Panc1 (cell line): ENCODE results near the gene EPHA7. TPM values are rescaled to one million over a fixed set of nuclear protein-coding genes. Genes with fewer than 3 reads are reported as not detected.

ENCODE experiments used
- ATAC-seq: fragments of 200-7000 bp; cut with Tn5 transposase; 2 replicates; pipeline ENCODE4 v1.9.1; 2020; ENCODE audit warnings: mild to moderate bottlenecking, moderate library complexity
- BruUV-seq: library from RNA; stranded (reverse); fragments of 400-500 nt; replicated peaks from 2 replicates; lab custom pipeline; 2021; lab: Mats Ljungman, UMichigan
- CTCF ChIA-PET: fragments of 300-600 bp; sonication (Branson Sonifier 250); formaldehyde crosslinking; loops from one replicate; lab custom pipeline; 2022; ENCODE audit warnings: antibody characterized with exemption; lab: Charles Lee
- POLR2A ChIA-PET: fragments of 300-600 bp; sonication (Branson Sonifier 250); formaldehyde crosslinking; loops from one replicate; lab custom pipeline; 2022; ENCODE audit warnings: antibody characterized with exemption; lab: Charles Lee
- DNase-seq: peaks from one replicate; pipeline ENCODE4 v3.0.0-alpha.2; 2010; ENCODE audit warnings: low read depth, low spot score
- H3K27ac ChIP-seq: 2 replicates; pipeline ENCODE4 v1.5.1; 2011; ENCODE audit warnings: mild to moderate bottlenecking, low read length, inconsistent platforms
- H3K27me3 ChIP-seq: fragments of 200-500 bp; sonication (Bioruptor generic); 2 replicates; pipeline ENCODE4 v1.6.0; 2014; ENCODE audit warnings: low read length, inconsistent platforms; ENCODE audit not compliant: control insufficient read depth, insufficient read depth
- H3K36me3 ChIP-seq: fragments of 200-500 bp; sonication (Bioruptor generic); 2 replicates; pipeline ENCODE4 v1.5.1; 2014; ENCODE audit warnings: inconsistent platforms, mild to moderate bottlenecking, low read length, moderate library complexity; ENCODE audit not compliant: control insufficient read depth, insufficient read depth
- H3K4me1 ChIP-seq: 2 replicates; pipeline ENCODE4 v1.5.1; 2011; ENCODE audit warnings: inconsistent platforms, mild to moderate bottlenecking, low read length, moderate library complexity; ENCODE audit not compliant: control insufficient read depth, insufficient read depth
- H3K4me3 ChIP-seq, 2 experiments: 2 replicates each; pipeline ENCODE4 v1.5.1; 2011 to 2012; ENCODE audit warnings: low read depth in 2 of 2, low read length in 2 of 2, mild to moderate bottlenecking in 2 of 2, inconsistent platforms in 1 of 2, moderate library complexity in 1 of 2
- H3K9me3 ChIP-seq: fragments of 200-500 bp; sonication (Bioruptor generic); 2 replicates; pipeline ENCODE4 v1.5.1; 2014; ENCODE audit warnings: low read depth, mild to moderate bottlenecking, inconsistent platforms, low read length, moderate library complexity; ENCODE audit not compliant: control insufficient read depth, insufficient read depth
- CTCF ChIP-seq: fragments of 450-650 bp; IDR thresholded peaks from 2 replicates; pipeline ENCODE4 v1.5.1; 2017; ENCODE audit warnings: mild to moderate bottlenecking
- POLR2AphosphoS5 ChIP-seq: IDR thresholded peaks from 2 replicates; pipeline ENCODE4 v1.6.1; 2012; ENCODE audit warnings: mild to moderate bottlenecking, low read depth, low read length, moderate library complexity
- SIN3A ChIP-seq: IDR thresholded peaks from 2 replicates; pipeline ENCODE4 v1.6.1; 2012; ENCODE audit warnings: low read depth, mild to moderate bottlenecking, low read length, moderate library complexity, borderline replicate concordance; ENCODE audit not compliant: insufficient read depth
- TCF7L2 ChIP-seq: IDR thresholded peaks from 2 replicates; pipeline ENCODE4 v1.6.1; 2011; ENCODE audit warnings: mild to moderate bottlenecking, low read depth, low read length, inconsistent platforms
- in situ Hi-C: cut with HindIII; loops from 2 replicates; pipeline ENCODE4 v1.10.0; 2016; ENCODE audit warnings: low sequenced_read_pairs, low pct_unique_long_range_greater_than_20kb
- intact Hi-C: fragments of 100-400 bp; cut with micrococcal nuclease; formaldehyde crosslinking; loops from one replicate; pipeline ENCODE4 v1.10.0; 2022; ENCODE audit not compliant: unreplicated experiment
- total RNA-seq: library from RNA; stranded (reverse); gene quantifications from one replicate; pipeline ENCODE4 v1.2.1, GENCODE V29; 2021; ENCODE audit not compliant: unreplicated experiment
- TF ChIP-seq, protein P1 (sequence below), 2 experiments: IDR thresholded peaks; 2 replicates each; pipeline ENCODE4 v1.6.1; 2011 to 2012; ENCODE audit warnings: low read depth in 2 of 2, control low read depth in 1 of 2, low read length in 1 of 2, mild to moderate bottlenecking in 1 of 2, moderate library complexity in 1 of 2; ENCODE audit not compliant: insufficient read depth in 1 of 2

Gene EPHA7
- total RNA-seq, 1 experiment from 2014 or later: 8.6 TPM

GRCh38 chr6:93403390-93403789, 16.0 kb downstream of the EPHA7 start:
- Histone ChIP-seq H3K36me3 (peaks cover 3% of the 10 kb centered on the region; the same call in 1 of the 2 replicates), H3K9me3 (no peaks in the 10 kb centered on the region), H3K27ac (no peak overlapping the region), H3K27me3 (no peaks in the 10 kb centered on the region), H3K4me3 (no peak overlapping the region), H3K4me1 (no peaks in the 10 kb centered on the region; the same call in 1 of the 2 replicates)
- BruUV-seq: no TSS peak
- CTCF ChIA-PET: no interaction called here
- DNase-seq: no peak
- in situ Hi-C loops: no loop called here
- POLR2A ChIA-PET: no interaction called here
- TF ChIP-seq CTCF (no peak), SIN3A (no peak), TCF7L2 (no peak), POLR2AphosphoS5 (no peak)
- TF ChIP-seq, protein P1, sequence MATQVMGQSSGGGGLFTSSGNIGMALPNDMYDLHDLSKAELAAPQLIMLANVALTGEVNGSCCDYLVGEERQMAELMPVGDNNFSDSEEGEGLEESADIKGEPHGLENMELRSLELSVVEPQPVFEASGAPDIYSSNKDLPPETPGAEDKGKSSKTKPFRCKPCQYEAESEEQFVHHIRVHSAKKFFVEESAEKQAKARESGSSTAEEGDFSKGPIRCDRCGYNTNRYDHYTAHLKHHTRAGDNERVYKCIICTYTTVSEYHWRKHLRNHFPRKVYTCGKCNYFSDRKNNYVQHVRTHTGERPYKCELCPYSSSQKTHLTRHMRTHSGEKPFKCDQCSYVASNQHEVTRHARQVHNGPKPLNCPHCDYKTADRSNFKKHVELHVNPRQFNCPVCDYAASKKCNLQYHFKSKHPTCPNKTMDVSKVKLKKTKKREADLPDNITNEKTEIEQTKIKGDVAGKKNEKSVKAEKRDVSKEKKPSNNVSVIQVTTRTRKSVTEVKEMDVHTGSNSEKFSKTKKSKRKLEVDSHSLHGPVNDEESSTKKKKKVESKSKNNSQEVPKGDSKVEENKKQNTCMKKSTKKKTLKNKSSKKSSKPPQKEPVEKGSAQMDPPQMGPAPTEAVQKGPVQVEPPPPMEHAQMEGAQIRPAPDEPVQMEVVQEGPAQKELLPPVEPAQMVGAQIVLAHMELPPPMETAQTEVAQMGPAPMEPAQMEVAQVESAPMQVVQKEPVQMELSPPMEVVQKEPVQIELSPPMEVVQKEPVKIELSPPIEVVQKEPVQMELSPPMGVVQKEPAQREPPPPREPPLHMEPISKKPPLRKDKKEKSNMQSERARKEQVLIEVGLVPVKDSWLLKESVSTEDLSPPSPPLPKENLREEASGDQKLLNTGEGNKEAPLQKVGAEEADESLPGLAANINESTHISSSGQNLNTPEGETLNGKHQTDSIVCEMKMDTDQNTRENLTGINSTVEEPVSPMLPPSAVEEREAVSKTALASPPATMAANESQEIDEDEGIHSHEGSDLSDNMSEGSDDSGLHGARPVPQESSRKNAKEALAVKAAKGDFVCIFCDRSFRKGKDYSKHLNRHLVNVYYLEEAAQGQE (IDR thresholded peaks at IDR 0.05; ENCODE audit: insufficient read depth in 1 of 2, low read depth in 2 of 2, low read length in 1 of 2): no peak
- ATAC-seq: no peak
- intact Hi-C loops: no loop called here

DNA sequence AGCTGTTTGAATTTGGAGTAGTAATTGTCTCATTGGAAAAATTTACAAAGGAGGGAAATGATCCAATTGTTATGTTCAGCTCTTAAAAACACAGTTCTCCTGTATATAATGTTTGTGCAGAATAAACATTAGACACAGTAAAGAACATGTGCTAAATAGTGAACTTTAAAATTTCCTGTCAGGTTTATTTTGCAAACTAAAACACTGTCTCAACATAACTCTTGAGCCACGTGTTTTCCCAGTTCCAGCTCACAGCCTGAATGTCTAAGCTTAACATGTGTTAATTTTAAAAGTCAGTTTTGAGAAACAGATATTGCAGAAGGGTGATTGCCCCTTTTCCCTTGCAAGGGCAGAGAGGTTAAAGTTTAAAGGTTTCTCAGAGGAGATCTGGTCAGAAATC, 20.6 kb downstream of the EPHA7 start:
- H3K9me3 ChIP-seq: no peaks in the 10 kb centered on the region
- no peak overlapping the region for H3K4me3 ChIP-seq
- DNase-seq (no peak), ATAC-seq (no peak)
- in situ Hi-C loops (no loop called here), intact Hi-C loops (no loop called here)
- peaks cover 9% of the 10 kb centered on the region; the same call in 1 of the 2 replicates for H3K4me1 ChIP-seq
- H3K27me3 ChIP-seq: no peaks in the 10 kb centered on the region
- ChIA-PET CTCF (no interaction called here), POLR2A (no interaction called here)
- no TSS peak for BruUV-seq
- H3K36me3 ChIP-seq: no peaks in the 10 kb centered on the region
- H3K27ac ChIP-seq: no peak overlapping the region
- TF ChIP-seq TCF7L2 (no peak), SIN3A (no peak), CTCF (no peak), POLR2AphosphoS5 (no peak)
- TF ChIP-seq, protein P1 (IDR thresholded peaks at IDR 0.05; ENCODE audit: insufficient read depth in 1 of 2, low read depth in 2 of 2, low read length in 1 of 2): no peak
